HUES64 (cell line): Measurements from ENCODE around the gene EFHB.
"Not testable (repeated sequence)": the region's sequence is repeated elsewhere in the genome, so short reads cannot be mapped to it uniquely, and the experiment has no call there.

Experiments used
- H3K27ac ChIP-seq: 2 replicates; pipeline ENCODE4 v1.7.0; 2013; ENCODE audit warnings: low read depth, low read length, inconsistent platforms
- H3K27me3 ChIP-seq: 2 replicates; pipeline ENCODE4 v1.6.1; 2013; ENCODE audit warnings: mild to moderate bottlenecking, low read length; ENCODE audit not compliant: insufficient read depth
- H3K36me3 ChIP-seq: 2 replicates; pipeline ENCODE4 v1.6.1; 2013; ENCODE audit warnings: mild to moderate bottlenecking, low read length; ENCODE audit not compliant: insufficient read depth
- H3K4me1 ChIP-seq: 2 replicates; pipeline ENCODE4 v1.6.1; 2013; ENCODE audit warnings: mild to moderate bottlenecking, low read length, moderate library complexity; ENCODE audit not compliant: insufficient read depth
- H3K4me3 ChIP-seq: 2 replicates; pipeline ENCODE4 v1.5.1; 2013; ENCODE audit warnings: mild to moderate bottlenecking, low read length, moderate library complexity
- H3K9ac ChIP-seq: 2 replicates; pipeline ENCODE4 v1.6.1; 2013; ENCODE audit warnings: mild to moderate bottlenecking, low read depth, low read length
- H3K9me3 ChIP-seq: 2 replicates; pipeline ENCODE4 v1.6.1; 2013; ENCODE audit warnings: low read depth, low read length; ENCODE audit not compliant: insufficient read depth
- WGBS: fragments of 150-250, 120-280 bp; methylation state at CpG from one replicate; pipeline ENCODE4 v1.1.7; 2013; ENCODE audit warnings: missing lambda C conversion rate; 5-methylcytosine and 5-hydroxymethylcytosine counted together

Gene EFHB

GRCh38 chr3:19888428-19889152 lies 45.4 kb downstream of the EFHB start:
- Histone ChIP-seq H3K9ac (no peak overlapping the region), H3K27me3 (no peaks in the 10 kb centered on the region), H3K27ac (no peak overlapping the region), H3K9me3 (no peaks in the 10 kb centered on the region), H3K4me1 (peaks cover 5% of the 10 kb centered on the region; the same call in 1 of the 2 replicates), H3K4me3 (no peak overlapping the region), H3K36me3 (no peaks in the 10 kb centered on the region)
- WGBS = 99% methylated on average over 5 of the region's 5 CpGs

DNA sequence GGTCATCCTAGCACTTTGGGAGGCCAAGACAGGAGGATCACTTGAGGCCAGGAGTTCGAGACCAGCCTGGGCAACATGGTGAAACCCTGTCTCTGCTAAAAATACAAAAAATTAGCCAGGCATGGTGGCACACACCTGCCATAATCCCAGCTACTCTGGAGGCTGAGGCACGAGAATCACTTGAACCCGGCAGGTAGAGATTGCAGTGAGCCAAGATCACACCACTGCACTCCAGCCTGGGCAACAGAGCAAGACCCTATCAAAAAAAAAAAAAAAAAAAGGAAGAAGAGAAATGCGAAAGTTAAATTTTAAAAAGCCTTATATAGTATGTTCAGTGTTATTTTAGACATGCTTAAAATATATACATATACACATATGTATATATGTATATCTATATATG lies 46.9 kb downstream of the EFHB start:
- not testable (repeated sequence) for H3K4me3 ChIP-seq, H3K27me3 ChIP-seq, H3K27ac ChIP-seq, H3K4me1 ChIP-seq, H3K9me3 ChIP-seq, H3K9ac ChIP-seq, H3K36me3 ChIP-seq
- WGBS = 95% methylated on average over 3 of the region's 4 CpGs

DNA sequence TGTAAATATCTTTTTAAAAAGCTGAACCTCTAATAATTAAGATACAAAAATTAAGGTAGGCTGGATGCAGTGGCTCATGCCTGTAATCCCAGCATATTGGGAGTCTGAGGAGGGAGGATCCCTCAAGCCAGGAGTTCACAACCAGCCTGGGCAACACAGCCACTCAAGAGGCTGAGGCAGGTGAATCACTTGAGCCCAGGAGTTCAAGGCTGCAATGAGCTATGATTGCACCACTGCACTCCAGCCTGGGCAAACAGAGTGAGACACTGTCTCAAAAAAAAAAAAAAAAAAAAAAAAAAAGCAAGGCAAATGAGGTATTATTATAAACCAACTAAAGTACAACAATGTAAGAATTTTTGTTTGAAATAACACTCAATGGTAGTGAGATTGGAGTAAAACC lies 47.6 kb downstream of the EFHB start:
- H3K27ac ChIP-seq = no peak overlapping the region
- H3K9ac ChIP-seq = no peak overlapping the region
- peaks cover 8% of the 10 kb centered on the region; the same call in 1 of the 2 replicates for H3K4me1 ChIP-seq
- H3K36me3 ChIP-seq = no peaks in the 10 kb centered on the region
- no peaks in the 10 kb centered on the region for H3K27me3 ChIP-seq
- H3K4me3 ChIP-seq = no peak overlapping the region
- no peaks in the 10 kb centered on the region for H3K9me3 ChIP-seq

DNA sequence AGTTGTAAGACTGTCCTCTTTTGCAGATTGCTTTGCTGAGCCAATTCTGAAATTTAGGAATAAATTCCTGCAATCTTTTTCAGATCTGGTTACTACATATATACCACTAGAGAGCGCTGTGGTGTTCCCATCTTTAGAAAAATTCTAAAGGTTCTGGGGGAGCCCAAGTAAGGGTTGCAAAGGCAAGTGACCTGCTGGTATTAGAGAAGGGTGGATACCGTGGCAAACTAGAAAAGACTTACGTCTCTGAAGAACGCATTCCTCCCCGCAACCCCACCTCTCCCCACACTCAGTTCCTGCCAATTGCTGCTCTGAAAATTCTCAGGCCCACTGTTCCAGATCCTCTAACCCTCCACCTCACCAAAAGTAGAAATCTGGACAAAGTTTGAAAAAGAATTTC lies 48.5 kb downstream of the EFHB start:
- no peak overlapping the region for H3K9ac ChIP-seq
- H3K27me3 ChIP-seq = no peaks in the 10 kb centered on the region
- WGBS = 33% methylated on average over 5 of the region's 5 CpGs
- H3K27ac ChIP-seq = no peak overlapping the region
- no peak overlapping the region for H3K4me3 ChIP-seq
- no peaks in the 10 kb centered on the region for H3K36me3 ChIP-seq
- H3K9me3 ChIP-seq = no peaks in the 10 kb centered on the region
- peaks cover 16% of the 10 kb centered on the region for H3K4me1 ChIP-seq

DNA sequence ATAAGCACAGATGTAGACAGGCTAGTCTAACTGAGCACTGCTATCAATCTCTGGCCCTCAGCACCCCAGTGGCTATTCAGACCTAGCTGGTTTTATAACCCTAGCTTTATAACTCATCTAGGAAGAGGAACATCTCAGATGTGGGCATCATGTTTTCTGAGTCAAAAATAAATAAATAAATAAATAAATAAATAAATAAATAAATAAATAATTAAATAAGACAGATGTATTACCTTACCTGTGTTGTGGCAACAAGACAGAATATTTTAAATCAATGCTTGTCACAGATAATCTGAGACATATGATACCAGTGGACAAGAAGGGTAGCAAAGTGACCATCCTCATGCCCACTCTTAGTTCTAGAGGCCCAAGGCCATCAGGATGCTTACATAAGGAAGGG lies 52.2 kb downstream of the EFHB start:
- peaks cover 11% of the 10 kb centered on the region for H3K4me1 ChIP-seq
- H3K36me3 ChIP-seq = no peaks in the 10 kb centered on the region
- H3K4me3 ChIP-seq = no peak overlapping the region
- H3K9ac ChIP-seq = no peak overlapping the region
- no peaks in the 10 kb centered on the region for H3K9me3 ChIP-seq
- no peak overlapping the region for H3K27ac ChIP-seq
- H3K27me3 ChIP-seq = no peaks in the 10 kb centered on the region

DNA sequence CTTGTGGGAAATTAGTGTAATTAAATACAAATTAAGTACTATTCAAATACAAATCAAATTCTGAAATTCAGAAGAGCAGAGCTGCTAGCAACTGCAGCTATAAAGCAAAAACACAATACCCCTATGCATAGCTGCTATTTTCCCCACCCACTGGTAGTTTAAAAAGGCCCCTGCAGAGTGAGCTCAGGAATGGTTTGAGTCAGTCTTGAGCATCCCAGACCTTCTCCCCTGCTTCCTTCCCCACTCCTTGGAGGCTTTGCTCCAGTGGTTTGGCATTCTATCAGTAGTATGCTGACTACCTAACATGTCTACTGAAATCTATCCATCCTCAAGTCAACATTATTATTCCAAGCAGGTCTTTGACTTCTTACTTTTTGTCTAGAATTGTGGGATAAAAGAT lies 53.0 kb downstream of the EFHB start:
- Histone ChIP-seq H3K36me3 (no peaks in the 10 kb centered on the region), H3K9ac (no peak overlapping the region), H3K4me1 (peaks cover 11% of the 10 kb centered on the region), H3K9me3 (no peaks in the 10 kb centered on the region), H3K4me3 (no peak overlapping the region), H3K27me3 (no peaks in the 10 kb centered on the region), H3K27ac (0 out of 2 replicates have a peak overlapping the region, but pooled peaks have one; percentile 1)

DNA sequence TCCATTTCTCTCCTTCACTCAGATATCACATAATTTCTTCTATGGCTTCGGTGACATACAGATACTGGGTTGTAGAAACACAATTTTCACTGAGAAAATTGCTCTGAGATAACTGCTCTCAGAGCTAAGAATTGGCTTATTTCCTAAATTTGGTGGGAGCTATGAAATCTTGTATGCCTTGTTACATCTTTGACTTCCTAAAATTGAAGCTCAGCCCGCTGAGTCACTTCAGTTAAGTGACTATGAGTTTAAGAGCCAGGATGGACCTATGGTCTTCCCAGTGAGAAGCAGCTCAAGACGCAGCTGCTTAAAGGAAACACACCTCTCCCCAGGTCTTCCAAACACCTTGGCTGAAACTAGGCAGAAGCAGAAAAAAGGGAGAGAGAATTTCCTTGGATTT lies 56.4 kb downstream of the EFHB start:
- WGBS = 90% methylated on average over 3 of the region's 3 CpGs
- no peaks in the 10 kb centered on the region for H3K27me3 ChIP-seq
- H3K4me1 ChIP-seq = peaks cover 11% of the 10 kb centered on the region
- no peak overlapping the region for H3K4me3 ChIP-seq
- H3K9ac ChIP-seq = no peak overlapping the region
- no peaks in the 10 kb centered on the region for H3K9me3 ChIP-seq
- no peaks in the 10 kb centered on the region for H3K36me3 ChIP-seq
- no peak overlapping the region for H3K27ac ChIP-seq

- Histone ChIP-seq H3K36me3 (no peaks in the 10 kb centered on the region), H3K9ac (no peak overlapping the region), H3K4me3 (no peak overlapping the region), H3K9me3 (no peaks in the 10 kb centered on the region), H3K4me1 (no peaks in the 10 kb centered on the region), H3K27ac (no peak overlapping the region), H3K27me3 (no peaks in the 10 kb centered on the region)
- WGBS = 7% methylated on average over 6 of the region's 7 CpGs
Measured at GRCh38 chr3:19866751-19867347, 67.2 kb downstream of the EFHB start.

GRCh38 chr3:19855318-19855717 lies 78.7 kb downstream of the EFHB start:
- not testable (repeated sequence) for H3K27me3 ChIP-seq, H3K36me3 ChIP-seq, H3K9ac ChIP-seq, H3K27ac ChIP-seq, H3K9me3 ChIP-seq, H3K4me1 ChIP-seq
- WGBS = 40% methylated on average over 12 of the region's 13 CpGs
- peak overlapping the region; percentile 31; the same call in 1 of the 2 replicates for H3K4me3 ChIP-seq

DNA sequence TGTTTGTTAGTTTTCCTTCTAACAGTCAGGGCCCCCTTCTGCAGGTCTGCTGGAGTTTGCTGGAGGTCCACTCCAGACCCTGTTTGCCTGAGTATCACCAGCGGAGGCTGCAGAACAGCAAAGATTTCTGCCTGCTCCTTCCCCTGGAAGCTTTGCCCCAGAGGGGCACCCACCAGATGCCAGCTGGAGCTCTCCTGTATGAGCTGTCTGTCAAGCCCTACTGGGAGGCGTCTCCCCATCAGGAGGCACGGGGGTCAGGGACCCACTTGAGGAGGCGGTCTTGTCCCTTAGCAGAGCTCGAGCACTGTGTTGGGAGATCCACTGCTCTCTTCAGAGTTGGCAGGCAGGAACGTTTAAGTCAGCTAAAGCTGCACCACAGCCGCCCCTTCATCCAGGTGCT lies 87.4 kb downstream of the EFHB start:
- WGBS = 95% methylated on average over 7 of the region's 7 CpGs
- not testable (repeated sequence) for H3K9me3 ChIP-seq, H3K4me3 ChIP-seq, H3K36me3 ChIP-seq, H3K27me3 ChIP-seq, H3K9ac ChIP-seq, H3K4me1 ChIP-seq, H3K27ac ChIP-seq
